SH-SY5Y (cell line): ENCODE data around the gene SLC30A10.

Experiments used
- GATA2 ChIP-seq: IDR thresholded peaks from 2 replicates; pipeline ENCODE4 v1.6.1; 2011; ENCODE audit warnings: mild to moderate bottlenecking, low read depth, low read length
- GATA3 ChIP-seq: IDR thresholded peaks from 2 replicates; pipeline ENCODE4 v1.6.1; 2011; ENCODE audit warnings: low read depth, mild to moderate bottlenecking, low read length, moderate library complexity

GRCh38 chr1:219963432-219963831 lies 35.1 kb upstream of the SLC30A10 start:
- TF ChIP-seq GATA3 (no peak), GATA2 (no peak)
